Cardiac muscle cell (in vitro differentiated cells and primary cell): Measurements from ENCODE around the gene GOLGA6C. TPM values are rescaled to one million over a fixed set of nuclear protein-coding genes. Genes with fewer than 3 reads are reported as not detected.
A peak's percentile ranks its signal among the peaks of the same experiment; 100 is the strongest.
"Not testable (repeated sequence)": the region's sequence is repeated elsewhere in the genome, so short reads cannot be mapped to it uniquely, and the experiment has no call there.

ENCODE experiments used
- DNase-seq, 2 donors: peaks; one replicate each; pipeline versions ENCODE4 v3.0.0 to v3.0.0-alpha.2; 2010 to 2017; ENCODE audit warnings: low read depth in 1 of 2, low spot score in 1 of 2
- H3K27ac ChIP-seq: fragments of 200-600 bp; sonication (generic); 2 replicates; pipeline ENCODE4 v1.5.1; 2016
- H3K27me3 ChIP-seq: fragments of 200-600 bp; sonication (generic); 2 replicates; pipeline ENCODE4 v1.6.0; 2016; ENCODE audit warnings: control low read depth
- H3K36me3 ChIP-seq: fragments of 200-600 bp; sonication (generic); 2 replicates; pipeline ENCODE4 v1.5.1; 2016; ENCODE audit warnings: control low read depth
- H3K4me1 ChIP-seq: fragments of 200-600 bp; sonication (generic); 2 replicates; pipeline ENCODE4 v1.8.1; 2017; ENCODE audit warnings: low read depth, mild to moderate bottlenecking, mixed run types
- H3K4me3 ChIP-seq: fragments of 200-600 bp; sonication (generic); 2 replicates; pipeline ENCODE4 v1.5.1; 2016; ENCODE audit warnings: mild to moderate bottlenecking
- H3K9me3 ChIP-seq: fragments of 200-600 bp; sonication (generic); 2 replicates; pipeline ENCODE4 v1.5.1; 2017; ENCODE audit warnings: low read depth, mild to moderate bottlenecking, control low read depth
- CTCF ChIP-seq: IDR thresholded peaks from 2 replicates; pipeline ENCODE4 v1.5.1; 2012; ENCODE audit warnings: low read depth, mild to moderate bottlenecking, low read length
- polyA plus RNA-seq: library from polyadenylated mRNA; unstranded; fragments of >200 nt; fragmentation: Nextera tagmentation; extraction: Ambion mirVana; gene quantifications from 2 replicates; pipeline ENCODE4 v1.2.1, GENCODE V29; 2016
- total RNA-seq: library from RNA; depleted of rRNA; stranded (reverse); fragments of >200 nt; gene quantifications from 2 replicates; pipeline ENCODE4 v1.2.3, GENCODE V29; 2016

Gene GOLGA6C
- total and polyA plus RNA-seq, 2 experiments from 2014 or later = 0.09 TPM; not detected in 1

DNA sequence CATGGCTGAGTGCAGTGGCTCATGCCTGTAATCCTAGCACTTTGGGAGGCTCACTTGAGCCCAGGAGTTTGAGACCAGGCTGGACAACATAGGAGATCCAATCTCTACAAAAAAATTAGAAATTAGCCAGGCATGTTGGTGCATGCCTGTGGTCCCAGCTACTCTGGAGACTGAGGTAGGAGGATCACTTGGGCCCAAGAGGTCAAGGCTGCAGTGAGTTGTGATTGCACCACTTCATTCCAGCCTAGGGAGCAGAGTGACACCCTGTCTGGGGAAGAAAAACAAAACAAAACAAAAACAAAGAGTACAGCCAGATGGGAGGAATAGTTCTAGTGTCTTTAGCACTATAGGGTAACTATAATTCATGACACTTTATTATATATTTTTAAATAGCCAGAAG lies 51.6 kb downstream of the GOLGA6C start:
- DNase-seq = peak in 1 of 2 donors; percentile 12
- Histone ChIP-seq H3K9me3 (no peaks in the 10 kb centered on the region), H3K4me3 (no peak overlapping the region), H3K27ac (no peak overlapping the region), H3K36me3 (no peaks in the 10 kb centered on the region), H3K27me3 (peaks cover 27% of the 10 kb centered on the region), H3K4me1 (no peaks in the 10 kb centered on the region)
- TF ChIP-seq CTCF = no peak

DNA sequence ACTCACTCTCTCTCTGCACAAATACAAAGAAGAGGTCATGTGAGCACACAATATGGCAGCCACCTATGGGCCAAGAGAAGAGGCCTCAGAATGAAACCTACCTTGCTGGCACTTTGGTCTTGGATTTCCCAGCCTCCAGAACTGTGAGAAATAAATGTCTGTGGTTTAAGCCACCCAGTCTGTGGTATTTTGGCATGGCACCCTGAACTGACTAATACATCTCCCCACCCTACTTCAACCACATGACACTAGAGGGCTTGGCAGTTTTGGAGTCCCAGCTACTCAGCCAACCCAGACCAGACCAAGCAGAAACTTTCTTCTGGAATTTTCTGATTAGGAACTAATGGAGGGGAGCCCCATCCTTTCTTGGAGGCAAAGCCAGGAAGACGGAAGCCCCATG lies 54.4 kb downstream of the GOLGA6C start:
- H3K9me3 ChIP-seq = not testable (repeated sequence)

DNA sequence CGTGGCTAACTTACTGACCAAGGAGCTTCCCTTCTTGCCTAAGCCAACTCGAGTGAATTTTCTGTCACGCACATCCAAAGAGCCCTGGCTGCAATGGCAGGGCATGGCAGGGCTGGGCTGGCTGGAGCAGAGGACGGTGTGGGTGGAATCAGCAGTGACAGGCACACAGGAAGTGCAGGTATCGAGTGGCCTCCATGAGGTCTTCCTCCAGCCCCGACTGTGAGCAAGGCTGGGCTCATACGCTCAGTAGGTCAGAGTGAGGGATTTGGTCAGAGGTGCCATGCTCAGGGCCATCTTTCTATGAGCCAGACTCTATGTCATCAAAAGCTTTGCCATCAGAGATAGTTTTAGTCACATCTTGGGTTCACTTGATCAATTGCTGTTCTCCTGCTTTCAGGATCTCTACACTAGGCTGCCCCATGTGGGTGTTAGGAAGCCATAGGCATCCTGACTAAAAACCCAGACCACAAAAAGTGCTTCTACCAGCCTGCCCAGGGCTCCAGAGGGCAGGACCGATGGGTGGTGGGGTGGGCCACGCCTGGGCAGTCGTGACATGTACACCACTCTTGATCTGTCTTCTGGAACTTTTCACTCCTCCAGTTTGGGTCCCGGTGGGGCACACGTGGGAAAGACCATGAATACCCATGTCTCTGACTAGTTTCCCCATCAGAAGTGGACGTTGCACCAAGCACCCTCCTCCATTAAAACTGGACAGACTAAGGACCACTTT lies 55.1 kb downstream of the GOLGA6C start:
- Histone ChIP-seq H3K9me3 (no peaks in the 10 kb centered on the region), H3K4me3 (no peak overlapping the region), H3K36me3 (no peaks in the 10 kb centered on the region), H3K27ac (no peak overlapping the region), H3K27me3 (peaks cover 20% of the 10 kb centered on the region), H3K4me1 (no peaks in the 10 kb centered on the region)
- no peak for DNase-seq
- no peak for TF ChIP-seq CTCF

More for the DNA sequence above, 54.4 kb downstream of the GOLGA6C start:
- peaks cover 25% of the 10 kb centered on the region for H3K27me3 ChIP-seq
- H3K4me3 ChIP-seq, H3K4me1 ChIP-seq, H3K36me3 ChIP-seq, H3K27ac ChIP-seq: not testable (repeated sequence)
- peak in 1 of 2 donors; percentile 20 for DNase-seq

DNA sequence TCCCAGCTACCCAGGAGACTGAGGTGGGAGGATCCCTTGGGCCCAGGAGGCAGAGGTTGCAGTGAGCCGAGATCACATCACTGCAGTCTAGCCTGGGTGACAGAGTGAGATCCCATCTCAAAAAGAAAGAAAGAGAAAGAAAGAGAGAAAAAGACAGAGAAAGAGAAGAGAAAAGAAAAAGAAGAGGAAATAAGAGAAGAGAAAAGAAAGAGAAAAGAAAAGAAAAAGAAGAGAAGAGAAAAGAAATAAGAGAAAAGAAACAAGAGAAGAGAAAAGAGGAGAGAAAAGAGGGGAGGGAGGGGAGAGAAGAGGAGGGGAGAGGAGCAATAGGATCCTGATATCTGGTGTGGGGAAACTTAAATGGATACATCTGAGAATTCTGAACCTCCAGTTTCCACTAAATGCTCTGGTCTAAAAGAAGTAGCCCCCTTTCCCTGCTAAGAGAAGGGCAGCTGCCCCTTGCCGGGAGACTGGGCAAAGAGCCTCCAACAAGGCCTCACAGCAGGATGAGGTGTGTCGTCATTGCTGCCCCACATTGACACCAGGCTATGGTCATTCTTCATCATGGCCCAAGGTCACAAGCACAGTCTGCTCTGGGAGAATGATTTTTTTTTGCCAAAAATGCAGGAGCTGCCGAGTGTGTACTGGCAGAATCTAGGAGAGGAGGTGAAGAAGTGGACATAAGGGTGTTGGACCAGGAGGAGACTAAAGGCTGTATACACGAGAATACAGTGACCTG lies 56.6 kb downstream of the GOLGA6C start:
- no peak for TF ChIP-seq CTCF
- H3K4me1 ChIP-seq = no peaks in the 10 kb centered on the region
- H3K27me3 ChIP-seq = peaks cover 9% of the 10 kb centered on the region
- no peaks in the 10 kb centered on the region for H3K36me3 ChIP-seq
- H3K27ac ChIP-seq = no peak overlapping the region
- no peak for DNase-seq
- H3K4me3 ChIP-seq = no peak overlapping the region
- no peaks in the 10 kb centered on the region for H3K9me3 ChIP-seq

DNA sequence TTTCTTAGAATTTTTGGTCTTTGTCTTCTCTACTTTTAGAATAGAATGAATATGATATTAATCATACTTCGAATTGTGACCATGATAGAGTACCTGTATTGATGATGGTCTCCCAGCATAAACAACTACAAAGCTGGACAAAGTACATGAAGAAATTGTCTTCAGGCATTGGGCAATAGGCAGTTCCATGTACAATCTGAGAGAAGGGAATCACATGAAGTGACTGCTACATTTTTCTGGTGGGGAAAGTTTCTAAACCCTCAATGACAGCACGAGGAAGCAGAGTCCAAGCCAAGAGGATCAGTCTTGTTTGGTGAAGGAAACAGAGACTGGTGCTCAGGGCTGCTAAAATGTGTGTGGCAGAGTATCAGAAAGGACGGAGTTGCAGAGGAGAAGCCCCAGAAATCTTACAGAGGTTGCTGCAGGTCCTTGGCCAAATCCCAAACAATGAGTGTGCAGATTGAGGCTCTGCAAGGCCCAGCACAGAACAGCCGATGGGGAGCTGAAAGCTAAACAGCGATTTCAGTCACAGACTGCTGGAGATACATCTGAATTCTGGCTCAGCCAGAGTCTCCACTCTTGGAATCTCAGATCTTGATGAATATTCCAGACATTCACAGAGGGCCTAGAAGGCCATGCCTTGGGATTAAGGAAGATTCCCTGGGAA lies 61.2 kb downstream of the GOLGA6C start:
- not testable (repeated sequence) for H3K9me3 ChIP-seq

More for the DNA sequence above, 61.2 kb downstream of the GOLGA6C start:
- not testable (repeated sequence) for H3K4me3 ChIP-seq, H3K36me3 ChIP-seq, H3K4me1 ChIP-seq, H3K27me3 ChIP-seq, H3K27ac ChIP-seq
- peak in 1 of 2 donors; percentile 46 for DNase-seq

Other genes with a start within 250 kb of the GOLGA6C start
- gene PPCDC, start 234.7 kb upstream of the GOLGA6C start, total RNA-seq = 25.6 and 28.3 TPM in 2 replicates
- 15.9 and 17.6 TPM in 2 replicates for gene PPCDC, start 234.7 kb upstream of the GOLGA6C start, polyA plus RNA-seq
- gene C15orf39, start 56.5 kb upstream of the GOLGA6C start, total RNA-seq = 28.9 and 35.1 TPM in 2 replicates
- gene C15orf39, start 56.5 kb upstream of the GOLGA6C start, polyA plus RNA-seq = 8.6 and 12.8 TPM in 2 replicates
- 0.06 and 0.28 TPM in 2 replicates for gene GOLGA6D, start 24.5 kb downstream of the GOLGA6C start, total RNA-seq
- 0.29 TPM in 1 of 2 replicates, not detected in the other for gene GOLGA6D, start 24.5 kb downstream of the GOLGA6C start, polyA plus RNA-seq
- gene COMMD4, start 77.7 kb downstream of the GOLGA6C start, total RNA-seq = 66.3 and 94.3 TPM in 2 replicates
- 62.2 and 98.8 TPM in 2 replicates for gene COMMD4, start 77.7 kb downstream of the GOLGA6C start, polyA plus RNA-seq
- gene NEIL1, start 88.7 kb downstream of the GOLGA6C start, total RNA-seq = 35.7 and 71.2 TPM in 2 replicates
- 42.2 and 70.6 TPM in 2 replicates for gene NEIL1, start 88.7 kb downstream of the GOLGA6C start, polyA plus RNA-seq
- gene MAN2C1, start 110.3 kb downstream of the GOLGA6C start, total RNA-seq = 114 and 244 TPM in 2 replicates
- gene MAN2C1, start 110.3 kb downstream of the GOLGA6C start, polyA plus RNA-seq = 157 and 169 TPM in 2 replicates
- 32.8 and 41.1 TPM in 2 replicates for gene SIN3A, start 193.4 kb downstream of the GOLGA6C start, total RNA-seq
- 19.2 and 28.4 TPM in 2 replicates for gene SIN3A, start 193.4 kb downstream of the GOLGA6C start, polyA plus RNA-seq